ENCODE measurements around the gene RBBP6. TPM values are rescaled to one million over a fixed set of nuclear protein-coding genes. Genes with fewer than 3 reads are reported as not detected.
"Not testable (repeated sequence)": the region's sequence is repeated elsewhere in the genome, so short reads cannot be mapped to it uniquely, and the experiment has no call there.

RBBP6 gene
- total RNA-seq, 1 experiment from 2014 or later, result 38.4 TPM

- H2AFZ ChIP-seq (ENCODE audit: low read length); POLR2A ChIA-PET (ENCODE audit: unreplicated experiment): not testable (repeated sequence)
These were observed 36.4 kb downstream of the RBBP6 start for GRCh38 chr16:24575791-24576190.

DNA sequence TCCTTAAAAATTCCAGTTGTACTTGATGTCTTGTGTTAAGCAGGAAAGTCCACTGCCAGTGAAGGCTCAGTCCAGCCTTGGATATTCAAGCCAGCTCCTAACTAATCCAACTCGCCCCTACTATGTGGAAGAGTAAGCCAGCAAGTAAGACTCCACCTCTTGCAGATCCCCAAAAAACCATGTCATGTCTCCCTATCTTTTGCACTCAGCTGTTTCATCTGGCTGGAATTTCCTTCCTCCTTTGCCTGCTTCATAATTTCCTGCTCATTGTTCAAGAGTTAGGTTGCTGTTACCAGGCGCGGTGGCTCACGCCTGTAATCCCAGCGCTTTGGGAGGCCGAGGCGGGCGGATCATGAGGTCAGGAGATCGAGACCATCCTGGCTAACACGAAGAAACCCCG is 37.8 kb downstream of the RBBP6 start:
- no peak for TF ChIP-seq EZH2 (IDR thresholded peaks at IDR 0.05; ENCODE audit: low read length, unreplicated experiment)
- TF ChIP-seq EZH2phosphoT487 (IDR thresholded peaks at IDR 0.05; ENCODE audit: borderline replicate concordance, low read length), result no peak
- TF ChIP-seq CTCF (conservative IDR thresholded peaks at IDR 0.05; ENCODE audit: low read depth, low read length), result no peak
- no peaks in the 10 kb centered on the region for H3K79me2 ChIP-seq (ENCODE audit: low read length)
- H3K36me3 ChIP-seq (ENCODE audit: low read depth, low read length), result peaks cover 5% of the 10 kb centered on the region
- intact Hi-C loops (cut with micrococcal nuclease), result no loop called here
- H2AFZ ChIP-seq (ENCODE audit: low read length), result no peak overlapping the region
- no peaks in the 10 kb centered on the region for H4K20me1 ChIP-seq (ENCODE audit: low read length)
- H3K27ac ChIP-seq (ENCODE audit: low read length), result no peak overlapping the region
- no peak overlapping the region for H3K9ac ChIP-seq (ENCODE audit: low read length)
- POLR2A ChIA-PET (ENCODE audit: unreplicated experiment), result interaction anchor here (0.7 kb wide), 1 partner anchor 78 kb away, joined by 3 read pairs; no protein-coding TSS in a partner anchor
- no peak overlapping the region for H3K4me2 ChIP-seq (ENCODE audit: low read length)
- H3K9me2 ChIP-seq (replicated peaks; ENCODE audit: low read length), result no peaks in the 10 kb centered on the region
- H3K27me3 ChIP-seq (ENCODE audit: low read length), result no peaks in the 10 kb centered on the region
- no peak for DNase-seq
- no peaks in the 10 kb centered on the region for H3K4me1 ChIP-seq (ENCODE audit: insufficient read depth, low read length)
- BruUV-seq (replicated peaks), result no TSS peak
- no peak overlapping the region for H3K4me3 ChIP-seq (ENCODE audit: low read length)
- CTCF ChIA-PET, result no interaction called here
- no peak for ATAC-seq
- H3F3A ChIP-seq (ENCODE audit: low read length, unreplicated experiment), result no peaks in the 10 kb centered on the region
- no peaks in the 10 kb centered on the region for H3K9me3 ChIP-seq (ENCODE audit: low read length)

More at GRCh38 chr16:24575791-24576190, 36.4 kb downstream of the RBBP6 start:
- CTCF ChIA-PET; H3K9me3 ChIP-seq (ENCODE audit: low read length); H4K20me1 ChIP-seq (ENCODE audit: low read length); H3K4me1 ChIP-seq (ENCODE audit: insufficient read depth, low read length); H3K9me2 ChIP-seq (replicated peaks; ENCODE audit: low read length); ATAC-seq; intact Hi-C loops (cut with micrococcal nuclease); H3K27me3 ChIP-seq (ENCODE audit: low read length); H3K4me3 ChIP-seq (ENCODE audit: low read length); BruUV-seq (replicated peaks); H3K79me2 ChIP-seq (ENCODE audit: low read length); DNase-seq; H3K4me2 ChIP-seq (ENCODE audit: low read length); H3K9ac ChIP-seq (ENCODE audit: low read length); H3K27ac ChIP-seq (ENCODE audit: low read length); H3F3A ChIP-seq (ENCODE audit: low read length, unreplicated experiment): not testable (repeated sequence)
- H3K36me3 ChIP-seq (ENCODE audit: low read depth, low read length), result peaks cover 19% of the 10 kb centered on the region

GRCh38 chr16:24580665-24581064 is 41.3 kb downstream of the RBBP6 start:
- no peaks in the 10 kb centered on the region for H3K9me3 ChIP-seq (ENCODE audit: low read length)
- intact Hi-C loops (cut with micrococcal nuclease), result loop anchor here (1.0 to 10.0 kb wide), 6 partner anchors 66 to 222 kb away; no protein-coding TSS in a partner anchor
- H3K36me3 ChIP-seq (ENCODE audit: low read depth, low read length), result no peaks in the 10 kb centered on the region
- H3K4me1 ChIP-seq (ENCODE audit: insufficient read depth, low read length), result peaks cover 3% of the 10 kb centered on the region
- BruUV-seq (replicated peaks), result no TSS peak
- TF ChIP-seq CTCF (conservative IDR thresholded peaks at IDR 0.05; ENCODE audit: low read depth, low read length) (peak; percentile 64), EZH2phosphoT487 (IDR thresholded peaks at IDR 0.05; ENCODE audit: borderline replicate concordance, low read length) (no peak)
- H3K79me2 ChIP-seq (ENCODE audit: low read length), result no peaks in the 10 kb centered on the region
- 0 out of 2 replicates have a peak overlapping the region, but pooled peaks have one; percentile 16 for H3K4me2 ChIP-seq (ENCODE audit: low read length)
- no peak overlapping the region for H3K9ac ChIP-seq (ENCODE audit: low read length)
- no peaks in the 10 kb centered on the region for H3F3A ChIP-seq (ENCODE audit: low read length, unreplicated experiment)
- peak overlapping the region; percentile 36; the same call in 1 of the 2 replicates for H2AFZ ChIP-seq (ENCODE audit: low read length)
- ChIA-PET POLR2A (ENCODE audit: unreplicated experiment) (no interaction called here), CTCF (interaction anchor here (0.6 kb wide), 2 partner anchors 89 to 555 kb away, joined by 3 to 6 read pairs; no protein-coding TSS in a partner anchor)
- ATAC-seq (peak; percentile 11; the same call in 1 of the 2 replicates), DNase-seq (peak; percentile 53)
- H3K9me2 ChIP-seq (replicated peaks; ENCODE audit: low read length), result no peaks in the 10 kb centered on the region
- H4K20me1 ChIP-seq (ENCODE audit: low read length), result no peaks in the 10 kb centered on the region
- H3K27me3 ChIP-seq (ENCODE audit: low read length), result no peaks in the 10 kb centered on the region
- H3K27ac ChIP-seq (ENCODE audit: low read length), result no peak overlapping the region
- H3K4me3 ChIP-seq (ENCODE audit: low read length), result no peak overlapping the region; the same call in 1 of the 2 replicates

All from PC-3 (cell line).